Measurements from ENCODE around the gene SYNGR3. TPM values are rescaled to one million over a fixed set of nuclear protein-coding genes. Genes with fewer than 3 reads are reported as not detected.
"Not testable (repeated sequence)": the region's sequence is repeated elsewhere in the genome, so short reads cannot be mapped to it uniquely, and the experiment has no call there.

The SYNGR3 gene
- polyA plus RNA-seq, 1 donor (not counting 4 experiments of a cell fraction or from before 2014, with no cell fraction given), result 0.30 TPM

DNA sequence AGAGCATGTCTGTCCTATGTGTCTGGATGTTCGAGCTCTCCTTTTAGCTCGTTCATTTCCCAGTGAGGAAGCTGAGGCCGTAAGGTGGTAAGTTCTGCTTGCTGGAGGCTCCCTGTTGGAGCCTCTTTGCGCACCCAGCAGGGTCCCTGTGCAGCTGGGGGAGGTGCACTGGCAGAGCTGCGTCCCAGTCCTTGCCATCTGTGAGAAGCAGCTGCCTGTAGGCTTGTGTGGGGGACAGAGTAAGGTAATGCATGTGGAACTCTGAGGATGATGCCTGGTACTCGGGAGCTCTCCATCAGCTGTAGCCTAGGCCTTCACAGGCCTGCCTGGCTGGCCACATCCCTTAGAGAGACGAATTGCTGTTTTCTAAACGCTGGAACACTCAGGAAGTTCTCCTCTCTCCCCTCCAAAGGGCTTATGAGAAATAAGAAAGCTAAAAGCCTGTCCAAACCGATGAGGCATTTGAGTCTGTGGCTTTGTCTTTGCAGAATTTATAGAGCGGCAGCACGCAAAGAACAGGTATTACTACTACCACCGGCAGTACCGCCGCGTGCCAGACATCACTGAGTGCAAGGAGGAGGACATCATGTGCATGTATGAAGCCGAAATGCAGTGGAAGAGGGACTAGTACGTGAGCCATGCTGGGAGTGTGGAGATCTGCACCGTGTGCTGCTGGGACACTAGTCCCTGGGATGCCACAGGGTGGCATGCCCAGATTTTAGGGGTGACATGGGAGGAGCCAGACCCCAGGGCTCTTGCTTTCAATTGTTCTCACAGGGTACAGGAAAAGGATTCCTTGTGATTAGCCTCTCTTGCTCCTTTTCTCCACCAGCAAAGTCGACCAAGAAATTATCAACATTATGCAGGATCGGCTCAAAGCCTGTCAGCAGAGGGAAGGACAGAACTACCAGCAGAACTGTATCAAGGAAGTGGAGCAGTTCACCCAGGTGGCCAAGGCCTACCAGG, 28.8 kb upstream of the SYNGR3 start:
- peaks cover 17 to 30% of the 10 kb centered on the region in 2 experiments for H3K36me3 ChIP-seq (ENCODE audit: control insufficient read depth in 2 of 2, extremely low read depth in 1 of 2, insufficient read depth in 2 of 2, low read length in 2 of 2)
- peaks cover 53% of the 10 kb centered on the region for H3K79me2 ChIP-seq (ENCODE audit: control insufficient read depth, insufficient read depth, low read length)
- H3K9me3 ChIP-seq (ENCODE audit: control insufficient read depth, low read depth, low read length), result no peaks in the 10 kb centered on the region
- H2AFZ ChIP-seq (ENCODE audit: control insufficient read depth, low read length), result no peak overlapping the region
- peak overlapping the region; percentile 84 to 91 (median 85) for H3K4me3 ChIP-seq (ENCODE audit: control insufficient read depth in 2 of 3, extremely low read depth in 1 of 3, insufficient read depth in 2 of 3, low read depth in 1 of 3, low read length in 3 of 3)
- FAIRE-seq (peak; percentile 66), DNase-seq (ENCODE audit: low read depth, low spot score) (no peak)
- H3K9me1 ChIP-seq (ENCODE audit: control insufficient read depth, extremely low read depth, insufficient read depth, low read length), result peaks cover 3% of the 10 kb centered on the region
- H3K4me1 ChIP-seq (ENCODE audit: control insufficient read depth, extremely low read depth, insufficient read depth, low read length), result peaks cover 37% of the 10 kb centered on the region
- peak overlapping the region; percentile 70 for H3K4me2 ChIP-seq (ENCODE audit: control insufficient read depth, extremely low read depth, insufficient read depth, low read depth, low read length)
- peaks cover 28% of the 10 kb centered on the region for H4K20me1 ChIP-seq (ENCODE audit: control insufficient read depth, extremely low read depth, insufficient read depth, low read length)
- no peaks in the 10 kb centered on the region for H3K27me3 ChIP-seq (ENCODE audit: control insufficient read depth, extremely low read depth, insufficient read depth, low read length)
- H3K9ac ChIP-seq (ENCODE audit: control insufficient read depth, extremely low read depth, insufficient read depth, low read length), result peak overlapping the region; percentile 88
- H3K27ac ChIP-seq (ENCODE audit: control insufficient read depth, insufficient read depth, low read length), result peak overlapping the region; percentile 51
- dilution Hi-C loops (cut with MboI; ENCODE audit: extremely low pct_ligation_motif_present, low sequenced_read_pairs), result no loop called here
- no peak for TF ChIP-seq EZH2 (IDR thresholded peaks at IDR 0.05; ENCODE audit: low read length)
- TF ChIP-seq, protein P1, sequence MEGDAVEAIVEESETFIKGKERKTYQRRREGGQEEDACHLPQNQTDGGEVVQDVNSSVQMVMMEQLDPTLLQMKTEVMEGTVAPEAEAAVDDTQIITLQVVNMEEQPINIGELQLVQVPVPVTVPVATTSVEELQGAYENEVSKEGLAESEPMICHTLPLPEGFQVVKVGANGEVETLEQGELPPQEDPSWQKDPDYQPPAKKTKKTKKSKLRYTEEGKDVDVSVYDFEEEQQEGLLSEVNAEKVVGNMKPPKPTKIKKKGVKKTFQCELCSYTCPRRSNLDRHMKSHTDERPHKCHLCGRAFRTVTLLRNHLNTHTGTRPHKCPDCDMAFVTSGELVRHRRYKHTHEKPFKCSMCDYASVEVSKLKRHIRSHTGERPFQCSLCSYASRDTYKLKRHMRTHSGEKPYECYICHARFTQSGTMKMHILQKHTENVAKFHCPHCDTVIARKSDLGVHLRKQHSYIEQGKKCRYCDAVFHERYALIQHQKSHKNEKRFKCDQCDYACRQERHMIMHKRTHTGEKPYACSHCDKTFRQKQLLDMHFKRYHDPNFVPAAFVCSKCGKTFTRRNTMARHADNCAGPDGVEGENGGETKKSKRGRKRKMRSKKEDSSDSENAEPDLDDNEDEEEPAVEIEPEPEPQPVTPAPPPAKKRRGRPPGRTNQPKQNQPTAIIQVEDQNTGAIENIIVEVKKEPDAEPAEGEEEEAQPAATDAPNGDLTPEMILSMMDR (optimal IDR thresholded peaks at IDR 0.05 in 1 of 3, IDR thresholded peaks at IDR 0.05 in 1 of 3, conservative IDR thresholded peaks at IDR 0.05 in 1 of 3; ENCODE audit: extremely low read depth in 1 of 3, insufficient read depth in 2 of 3, low read length in 3 of 3), result no peak

DNA sequence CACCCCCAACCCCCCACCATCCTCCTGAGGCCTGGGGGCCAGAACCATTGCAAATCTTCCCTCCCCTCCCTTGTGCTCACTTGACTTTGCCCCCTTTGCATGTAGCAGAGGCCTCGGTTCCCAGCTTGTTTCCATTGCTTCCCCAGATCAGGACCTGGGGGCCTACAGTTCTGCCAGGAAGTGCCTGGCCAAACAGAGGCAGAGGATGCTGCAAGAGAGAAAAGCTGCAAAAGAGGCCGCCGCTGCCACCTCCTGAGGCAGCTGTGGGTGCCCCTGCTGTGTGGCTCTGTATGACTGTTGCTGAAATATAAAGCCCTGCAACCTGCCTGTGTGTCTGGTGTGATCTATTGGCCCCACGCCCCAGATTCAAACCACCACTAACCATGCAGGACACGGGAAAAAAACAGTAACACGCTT, 28.1 kb upstream of the SYNGR3 start:
- Histone ChIP-seq H3K4me3 (ENCODE audit: control insufficient read depth in 2 of 3, extremely low read depth in 1 of 3, insufficient read depth in 2 of 3, low read depth in 1 of 3, low read length in 3 of 3) (peak overlapping the region in 1 of 3 experiments; percentile 32), H3K27ac (ENCODE audit: control insufficient read depth, insufficient read depth, low read length) (no peak overlapping the region), H3K4me2 (ENCODE audit: control insufficient read depth, extremely low read depth, insufficient read depth, low read depth, low read length) (peak overlapping the region; percentile 41), H3K4me1 (ENCODE audit: control insufficient read depth, extremely low read depth, insufficient read depth, low read length) (peaks cover 39% of the 10 kb centered on the region), H3K27me3 (ENCODE audit: control insufficient read depth, extremely low read depth, insufficient read depth, low read length) (no peaks in the 10 kb centered on the region), H3K9ac (ENCODE audit: control insufficient read depth, extremely low read depth, insufficient read depth, low read length) (no peak overlapping the region), H3K9me1 (ENCODE audit: control insufficient read depth, extremely low read depth, insufficient read depth, low read length) (peaks cover 3% of the 10 kb centered on the region), H3K36me3 (ENCODE audit: control insufficient read depth in 2 of 2, extremely low read depth in 1 of 2, insufficient read depth in 2 of 2, low read length in 2 of 2) (peaks cover 17 to 31% of the 10 kb centered on the region in 2 experiments), H2AFZ (ENCODE audit: control insufficient read depth, low read length) (no peak overlapping the region), H4K20me1 (ENCODE audit: control insufficient read depth, extremely low read depth, insufficient read depth, low read length) (peaks cover 28% of the 10 kb centered on the region), H3K9me3 (ENCODE audit: control insufficient read depth, low read depth, low read length) (no peaks in the 10 kb centered on the region), H3K79me2 (ENCODE audit: control insufficient read depth, insufficient read depth, low read length) (peaks cover 58% of the 10 kb centered on the region)
- no peak for FAIRE-seq
- dilution Hi-C loops (cut with MboI; ENCODE audit: extremely low pct_ligation_motif_present, low sequenced_read_pairs), result no loop called here
- TF ChIP-seq, protein P1 (optimal IDR thresholded peaks at IDR 0.05 in 1 of 3, IDR thresholded peaks at IDR 0.05 in 1 of 3, conservative IDR thresholded peaks at IDR 0.05 in 1 of 3; ENCODE audit: extremely low read depth in 1 of 3, insufficient read depth in 2 of 3, low read length in 3 of 3), result no peak
- no peak for TF ChIP-seq EZH2 (IDR thresholded peaks at IDR 0.05; ENCODE audit: low read length)
- DNase-seq (ENCODE audit: low read depth, low spot score), result no peak

GRCh38 chr16:1962161-1963153, 27.3 kb upstream of the SYNGR3 start:
- not testable (repeated sequence) for H3K27ac ChIP-seq (ENCODE audit: control insufficient read depth, insufficient read depth, low read length)
- Histone ChIP-seq H3K4me1 (ENCODE audit: control insufficient read depth, extremely low read depth, insufficient read depth, low read length) (peaks cover 39% of the 10 kb centered on the region), H3K4me2 (ENCODE audit: control insufficient read depth, extremely low read depth, insufficient read depth, low read depth, low read length) (peak overlapping the region; percentile 91)

More at GRCh38 chr16:1962161-1963153, 27.3 kb upstream of the SYNGR3 start:
- Histone ChIP-seq H3K79me2 (ENCODE audit: control insufficient read depth, insufficient read depth, low read length) (peaks cover 59% of the 10 kb centered on the region), H3K4me3 (ENCODE audit: control insufficient read depth in 2 of 3, extremely low read depth in 1 of 3, insufficient read depth in 2 of 3, low read depth in 1 of 3, low read length in 3 of 3) (peak overlapping the region; percentile 59 to 85 (median 76)), H4K20me1 (ENCODE audit: control insufficient read depth, extremely low read depth, insufficient read depth, low read length) (peaks cover 28% of the 10 kb centered on the region), H3K9ac (ENCODE audit: control insufficient read depth, extremely low read depth, insufficient read depth, low read length) (peak overlapping the region; percentile 85), H3K36me3 (ENCODE audit: control insufficient read depth in 2 of 2, extremely low read depth in 1 of 2, insufficient read depth in 2 of 2, low read length in 2 of 2) (peaks cover 17 to 31% of the 10 kb centered on the region in 2 experiments)
- H3K9me3 ChIP-seq (ENCODE audit: control insufficient read depth, low read depth, low read length); FAIRE-seq; dilution Hi-C loops (cut with MboI; ENCODE audit: extremely low pct_ligation_motif_present, low sequenced_read_pairs); DNase-seq (ENCODE audit: low read depth, low spot score); H3K27me3 ChIP-seq (ENCODE audit: control insufficient read depth, extremely low read depth, insufficient read depth, low read length); H2AFZ ChIP-seq (ENCODE audit: control insufficient read depth, low read length); H3K9me1 ChIP-seq (ENCODE audit: control insufficient read depth, extremely low read depth, insufficient read depth, low read length): not testable (repeated sequence)
